ENCODE results near the gene ZNF236. TPM values are rescaled to one million over a fixed set of nuclear protein-coding genes. Genes with fewer than 3 reads are reported as not detected.

The ZNF236 gene
- total RNA-seq, 1 experiment from 2014 or later = 22.2 TPM

- H3K4me3 Mint-ChIP-seq (ENCODE audit: low read depth, unreplicated experiment) = no peak overlapping the region
- H3K27ac Mint-ChIP-seq (ENCODE audit: unreplicated experiment) = peak overlapping the region; percentile 50
- H3K27me3 Mint-ChIP-seq (ENCODE audit: unreplicated experiment) = no peaks in the 10 kb centered on the region
- no peak for DNase-seq
- H3K36me3 Mint-ChIP-seq (ENCODE audit: insufficient read depth, unreplicated experiment) = peaks cover 21% of the 10 kb centered on the region
- no peak for TF ChIP-seq CTCF (IDR thresholded peaks at IDR 0.05; ENCODE audit: unreplicated experiment)
- CTCF ChIA-PET = no interaction called here
- peaks cover 13% of the 10 kb centered on the region for H3K4me1 Mint-ChIP-seq (ENCODE audit: low read depth, unreplicated experiment)
- intact Hi-C loops (cut with micrococcal nuclease; ENCODE audit: unreplicated experiment) = no loop called here
- no peaks in the 10 kb centered on the region for H3K9me3 Mint-ChIP-seq (ENCODE audit: low read depth, unreplicated experiment)
- BruUV-seq (replicated peaks) = no TSS peak
Measured at GRCh38 chr18:76816127-76816526, 6.2 kb upstream of the ZNF236 start.

- DNase-seq = no peak
- Mint-ChIP-seq H3K36me3 (ENCODE audit: insufficient read depth, unreplicated experiment) (peaks cover 37% of the 10 kb centered on the region), H3K4me3 (ENCODE audit: low read depth, unreplicated experiment) (no peak overlapping the region), H3K4me1 (ENCODE audit: low read depth, unreplicated experiment) (peaks cover 15% of the 10 kb centered on the region), H3K27me3 (ENCODE audit: unreplicated experiment) (no peaks in the 10 kb centered on the region), H3K9me3 (ENCODE audit: low read depth, unreplicated experiment) (no peaks in the 10 kb centered on the region), H3K27ac (ENCODE audit: unreplicated experiment) (no peak overlapping the region)
- CTCF ChIA-PET = interaction anchor here (0.6 to 0.7 kb wide), 2 partner anchors 175 to 317 kb away, joined by 3 read pairs; no protein-coding TSS in a partner anchor
- intact Hi-C loops (cut with micrococcal nuclease; ENCODE audit: unreplicated experiment) = no loop called here
- no TSS peak for BruUV-seq (replicated peaks)
- TF ChIP-seq CTCF (IDR thresholded peaks at IDR 0.05; ENCODE audit: unreplicated experiment) = no peak
Measured at GRCh38 chr18:76817888-76818611, 4.3 kb upstream of the ZNF236 start.

GRCh38 chr18:76819411-76820136, 2.8 kb upstream of the ZNF236 start:
- DNase-seq = no peak
- no peaks in the 10 kb centered on the region for H3K27me3 Mint-ChIP-seq (ENCODE audit: unreplicated experiment)
- BruUV-seq (replicated peaks) = no TSS peak
- H3K9me3 Mint-ChIP-seq (ENCODE audit: low read depth, unreplicated experiment) = no peaks in the 10 kb centered on the region
- CTCF ChIA-PET = interaction anchor here (0.6 to 3.0 kb wide), 7 partner anchors 12 to 860 kb away, joined by 3 to 15 read pairs (median 4); no protein-coding TSS in a partner anchor
- no peak for TF ChIP-seq CTCF (IDR thresholded peaks at IDR 0.05; ENCODE audit: unreplicated experiment)
- intact Hi-C loops (cut with micrococcal nuclease; ENCODE audit: unreplicated experiment) = no loop called here
- H3K27ac Mint-ChIP-seq (ENCODE audit: unreplicated experiment) = peak overlapping the region; percentile 84
- H3K4me3 Mint-ChIP-seq (ENCODE audit: low read depth, unreplicated experiment) = peak overlapping the region; percentile 82
- H3K36me3 Mint-ChIP-seq (ENCODE audit: insufficient read depth, unreplicated experiment) = peaks cover 48% of the 10 kb centered on the region
- peaks cover 24% of the 10 kb centered on the region for H3K4me1 Mint-ChIP-seq (ENCODE audit: low read depth, unreplicated experiment)

GRCh38 chr18:76821356-76821874, 942 bp upstream of the ZNF236 start:
- Mint-ChIP-seq H3K27me3 (ENCODE audit: unreplicated experiment) (no peaks in the 10 kb centered on the region), H3K4me1 (ENCODE audit: low read depth, unreplicated experiment) (peaks cover 31% of the 10 kb centered on the region), H3K36me3 (ENCODE audit: insufficient read depth, unreplicated experiment) (peaks cover 46% of the 10 kb centered on the region), H3K27ac (ENCODE audit: unreplicated experiment) (peak overlapping the region; percentile 84), H3K4me3 (ENCODE audit: low read depth, unreplicated experiment) (peak overlapping the region; percentile 82), H3K9me3 (ENCODE audit: low read depth, unreplicated experiment) (no peaks in the 10 kb centered on the region)
- CTCF ChIA-PET = interaction anchor here (0.7 to 3.0 kb wide), 2 partner anchors 18 to 126 kb away, joined by 4 to 15 read pairs; no protein-coding TSS in a partner anchor
- TF ChIP-seq CTCF (IDR thresholded peaks at IDR 0.05; ENCODE audit: unreplicated experiment) = no peak
- no peak for DNase-seq
- BruUV-seq (replicated peaks) = no TSS peak
- intact Hi-C loops (cut with micrococcal nuclease; ENCODE audit: unreplicated experiment) = no loop called here

Data from Calu3 (cell line).